Subcutaneous abdominal adipose tissue (tissue), 5 donors: Measurements from ENCODE around the gene ADAM12.
A peak's percentile ranks its signal among the peaks of the same experiment; 100 is the strongest.
"Not testable (repeated sequence)": the region's sequence is repeated elsewhere in the genome, so short reads cannot be mapped to it uniquely, and the experiment has no call there.

Source experiments
- H3K27ac ChIP-seq: one replicate; pipeline ENCODE4 v1.7.0; 2013; ENCODE audit warnings: low read depth, mild to moderate bottlenecking, inconsistent platforms, low read length, moderate library complexity
- H3K27me3 ChIP-seq, 5 donors: one replicate each; pipeline ENCODE4 v1.7.0; 2013; ENCODE audit warnings: low read length in 5 of 5, inconsistent platforms in 1 of 5; ENCODE audit not compliant: control insufficient read depth in 5 of 5, insufficient read depth in 4 of 5
- H3K36me3 ChIP-seq, 5 donors: one replicate each; pipeline ENCODE4 v1.7.0; 2013; ENCODE audit warnings: low read length in 5 of 5; ENCODE audit not compliant: control insufficient read depth in 5 of 5, insufficient read depth in 5 of 5
- H3K4me1 ChIP-seq, 5 donors: one replicate each; pipeline ENCODE4 v1.7.0; 2013; ENCODE audit warnings: low read length in 5 of 5, mild to moderate bottlenecking in 3 of 5, moderate library complexity in 1 of 5; ENCODE audit not compliant: control insufficient read depth in 5 of 5, insufficient read depth in 5 of 5
- H3K4me3 ChIP-seq, 5 donors: one replicate each; pipeline ENCODE4 v1.7.0; 2013; ENCODE audit warnings: low read length in 5 of 5, low read depth in 1 of 5
- H3K9ac ChIP-seq, 5 donors: one replicate each; pipeline ENCODE4 v1.7.0; 2013; ENCODE audit warnings: low read length in 5 of 5, mild to moderate bottlenecking in 4 of 5, moderate library complexity in 3 of 5
- H3K9me3 ChIP-seq, 5 donors: one replicate each; pipeline ENCODE4 v1.7.0; 2013; ENCODE audit warnings: low read length in 5 of 5; ENCODE audit not compliant: control insufficient read depth in 5 of 5
- donor health status: healthy.
- donor health status: healthy.
- donor health status: healthy.
- donor health status: healthy.
- donor health status: healthy.

ADAM12 gene

GRCh38 chr10:126188679-126189200 is 199.5 kb downstream of the ADAM12 start:
- H3K36me3 ChIP-seq = no peaks in the 10 kb centered on the region
- no peaks in the 10 kb centered on the region for H3K27me3 ChIP-seq
- peaks cover 0 to 15% (median 12%) of the 10 kb centered on the region in 5 donors for H3K4me1 ChIP-seq
- no peak overlapping the region for H3K27ac ChIP-seq
- no peak overlapping the region for H3K9ac ChIP-seq
- H3K4me3 ChIP-seq = no peak overlapping the region
- H3K9me3 ChIP-seq = no peaks in the 10 kb centered on the region

GRCh38 chr10:126187399-126187798 is 200.9 kb downstream of the ADAM12 start:
- no peak overlapping the region for H3K27ac ChIP-seq
- H3K4me1 ChIP-seq = peaks cover 0 to 15% (median 12%) of the 10 kb centered on the region in 5 donors
- H3K9me3 ChIP-seq = no peaks in the 10 kb centered on the region
- H3K4me3 ChIP-seq = no peak overlapping the region
- no peaks in the 10 kb centered on the region for H3K27me3 ChIP-seq
- no peak overlapping the region for H3K9ac ChIP-seq
- H3K36me3 ChIP-seq = no peaks in the 10 kb centered on the region

- H3K9me3 ChIP-seq = no peaks in the 10 kb centered on the region
- no peaks in the 10 kb centered on the region for H3K27me3 ChIP-seq
- H3K27ac ChIP-seq = no peak overlapping the region
Observed at GRCh38 chr10:126186766-126187165, 201.5 kb downstream of the ADAM12 start.

DNA sequence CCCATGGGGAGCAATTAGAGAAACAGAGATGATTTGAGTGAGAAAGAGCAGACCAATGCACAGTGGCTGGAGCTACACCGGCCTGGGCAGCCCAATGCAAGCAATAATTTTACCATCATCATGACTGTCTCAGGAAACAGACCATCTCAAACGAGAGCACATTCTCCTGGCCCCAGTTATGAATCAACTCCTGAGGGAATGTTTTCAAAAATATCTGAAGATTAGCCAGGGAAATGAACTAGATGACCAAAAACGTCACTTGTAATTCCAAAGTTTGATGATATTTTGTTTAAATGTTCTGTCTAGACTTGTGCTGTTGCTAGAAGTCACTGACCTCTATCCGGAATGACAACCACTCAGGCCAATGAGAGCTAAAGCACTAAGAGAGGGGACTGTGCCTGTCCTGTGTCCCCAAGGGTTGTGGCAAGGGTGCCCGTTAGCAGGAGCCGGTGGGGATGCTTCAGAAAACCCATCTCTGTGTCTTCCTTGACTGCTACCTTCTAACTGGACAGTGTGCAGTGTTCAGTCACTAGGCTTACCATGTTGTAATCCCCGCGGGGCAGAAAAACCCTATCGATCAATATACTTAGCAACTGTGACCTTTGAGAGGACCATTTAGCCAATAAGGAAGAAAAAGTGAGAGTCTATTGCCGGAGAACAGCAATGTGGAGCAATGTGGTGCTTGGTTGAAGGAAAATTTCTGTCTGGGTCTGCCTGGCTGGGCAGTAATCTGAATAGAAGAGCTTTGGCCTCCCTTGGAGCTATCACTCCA is 202.4 kb downstream of the ADAM12 start:
- H3K36me3 ChIP-seq = no peaks in the 10 kb centered on the region
- no peak overlapping the region for H3K4me3 ChIP-seq
- H3K4me1 ChIP-seq = peaks cover 0 to 20% (median 15%) of the 10 kb centered on the region in 5 donors
- H3K9ac ChIP-seq = no peak overlapping the region
- H3K27me3 ChIP-seq = no peaks in the 10 kb centered on the region
- no peaks in the 10 kb centered on the region for H3K9me3 ChIP-seq
- H3K27ac ChIP-seq = no peak overlapping the region

More at GRCh38 chr10:126186766-126187165, 201.5 kb downstream of the ADAM12 start:
- peaks cover 0 to 15% (median 13%) of the 10 kb centered on the region in 5 donors for H3K4me1 ChIP-seq
- no peak overlapping the region for H3K4me3 ChIP-seq
- H3K36me3 ChIP-seq = no peaks in the 10 kb centered on the region
- no peak overlapping the region for H3K9ac ChIP-seq

GRCh38 chr10:126181626-126182025 is 206.7 kb downstream of the ADAM12 start:
- no peak overlapping the region for H3K4me3 ChIP-seq
- no peaks in the 10 kb centered on the region for H3K9me3 ChIP-seq
- no peaks in the 10 kb centered on the region for H3K27me3 ChIP-seq
- no peak overlapping the region for H3K9ac ChIP-seq
- peaks cover 0 to 20% (median 15%) of the 10 kb centered on the region in 5 donors for H3K4me1 ChIP-seq
- no peak overlapping the region for H3K27ac ChIP-seq
- no peaks in the 10 kb centered on the region for H3K36me3 ChIP-seq

GRCh38 chr10:126179637-126180036 is 208.6 kb downstream of the ADAM12 start:
- H3K27me3 ChIP-seq = no peaks in the 10 kb centered on the region
- H3K27ac ChIP-seq = no peak overlapping the region
- H3K9ac ChIP-seq = no peak overlapping the region
- peaks cover 0 to 18% (median 8%) of the 10 kb centered on the region in 5 donors for H3K4me1 ChIP-seq
- no peaks in the 10 kb centered on the region for H3K9me3 ChIP-seq
- H3K4me3 ChIP-seq = no peak overlapping the region
- no peaks in the 10 kb centered on the region for H3K36me3 ChIP-seq

DNA sequence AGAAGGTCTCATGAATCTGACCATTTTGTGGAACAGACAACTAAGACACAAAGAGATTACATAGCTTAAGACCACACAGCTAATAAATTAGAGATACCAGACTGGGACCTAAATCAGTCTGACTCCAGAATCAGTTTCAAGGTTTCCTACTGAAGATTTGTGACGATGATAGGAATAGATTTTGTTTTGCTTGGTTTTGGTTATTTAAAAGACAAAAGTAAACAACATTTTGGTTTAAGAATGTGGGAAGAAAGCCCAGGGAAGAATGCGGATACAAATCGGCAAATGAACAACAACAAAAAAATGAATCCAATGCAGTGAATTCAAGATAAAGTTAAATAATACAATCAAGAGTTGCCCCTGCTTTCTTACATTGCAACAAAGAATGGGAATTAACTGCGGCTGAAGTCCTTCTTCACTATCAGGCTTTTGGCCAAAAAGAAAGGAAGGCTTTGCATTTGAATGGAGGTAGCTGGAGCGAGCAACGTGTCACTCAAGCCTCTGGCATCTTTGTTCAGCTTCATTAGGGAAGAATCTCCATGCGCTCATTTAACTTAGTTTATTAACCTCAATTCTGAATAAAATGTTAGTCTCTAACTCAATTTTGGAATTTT is 210.8 kb downstream of the ADAM12 start:
- H3K4me3 ChIP-seq = no peak overlapping the region
- no peak overlapping the region for H3K9ac ChIP-seq
- H3K36me3 ChIP-seq = no peaks in the 10 kb centered on the region
- H3K27me3 ChIP-seq = no peaks in the 10 kb centered on the region
- no peak overlapping the region for H3K27ac ChIP-seq
- no peaks in the 10 kb centered on the region for H3K9me3 ChIP-seq
- peaks cover 0 to 18% (median 8%) of the 10 kb centered on the region in 5 donors for H3K4me1 ChIP-seq

GRCh38 chr10:126175641-126176262 is 212.5 kb downstream of the ADAM12 start:
- peaks cover 3 to 23% (median 15%) of the 10 kb centered on the region in 5 donors for H3K4me1 ChIP-seq
- H3K9me3 ChIP-seq = no peaks in the 10 kb centered on the region
- H3K27ac ChIP-seq = no peak overlapping the region
- no peaks in the 10 kb centered on the region for H3K36me3 ChIP-seq
- no peaks in the 10 kb centered on the region for H3K27me3 ChIP-seq
- H3K4me3 ChIP-seq = no peak overlapping the region
- H3K9ac ChIP-seq = peak overlapping the region in 1 of 5 donors; percentile 22

- H3K4me3 ChIP-seq, H3K27ac ChIP-seq, H3K36me3 ChIP-seq, H3K27me3 ChIP-seq, H3K9ac ChIP-seq, H3K9me3 ChIP-seq: not testable (repeated sequence)
- H3K4me1 ChIP-seq = peaks cover 3 to 35% (median 26%) of the 10 kb centered on the region in 5 donors
Observed at GRCh38 chr10:126172755-126173154, 215.5 kb downstream of the ADAM12 start.

DNA sequence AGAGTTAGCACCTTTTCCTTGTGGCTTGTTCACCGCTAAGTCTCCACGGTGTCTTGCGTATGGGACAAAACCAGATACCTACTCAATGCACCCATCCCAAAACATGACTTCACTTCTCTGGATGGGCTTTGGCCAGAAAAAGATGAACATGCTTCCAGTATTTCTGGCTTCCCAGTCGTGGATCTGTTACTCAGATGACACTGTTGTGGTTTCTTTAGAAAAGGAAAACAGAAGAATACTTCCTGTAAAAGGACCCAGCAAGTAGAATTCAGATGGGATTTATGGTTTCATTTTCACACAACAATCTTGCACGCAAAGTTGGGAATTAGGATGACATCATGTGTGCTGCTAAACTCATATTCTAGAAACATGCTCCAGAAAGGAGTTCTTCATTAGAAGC is 216.7 kb downstream of the ADAM12 start:
- Histone ChIP-seq H3K9ac (peak overlapping the region in 1 of 5 donors; percentile 4), H3K9me3 (no peaks in the 10 kb centered on the region), H3K4me3 (peak overlapping the region in 3 of 5 donors; percentile 17 to 22 (median 22)), H3K4me1 (peaks cover 3 to 35% (median 26%) of the 10 kb centered on the region in 5 donors), H3K27me3 (no peaks in the 10 kb centered on the region), H3K36me3 (no peaks in the 10 kb centered on the region), H3K27ac (peak overlapping the region; percentile 86)
